HG03558 (cell line): ENCODE measurements around the gene RAB25.
A peak's percentile ranks its signal among the peaks of the same experiment; 100 is the strongest.
"Not testable (repeated sequence)": the region's sequence is repeated elsewhere in the genome, so short reads cannot be mapped to it uniquely, and the experiment has no call there.

Experiments
- ATAC-seq: cut with Tn5 transposase; IDR thresholded peaks from one replicate; pipeline ENCODE4 v1.9.1; 2021; ENCODE audit warnings: moderate number of reproducible peaks; ENCODE audit not compliant: unreplicated experiment; ENCODE audit errors: extremely low read depth

Gene RAB25

DNA sequence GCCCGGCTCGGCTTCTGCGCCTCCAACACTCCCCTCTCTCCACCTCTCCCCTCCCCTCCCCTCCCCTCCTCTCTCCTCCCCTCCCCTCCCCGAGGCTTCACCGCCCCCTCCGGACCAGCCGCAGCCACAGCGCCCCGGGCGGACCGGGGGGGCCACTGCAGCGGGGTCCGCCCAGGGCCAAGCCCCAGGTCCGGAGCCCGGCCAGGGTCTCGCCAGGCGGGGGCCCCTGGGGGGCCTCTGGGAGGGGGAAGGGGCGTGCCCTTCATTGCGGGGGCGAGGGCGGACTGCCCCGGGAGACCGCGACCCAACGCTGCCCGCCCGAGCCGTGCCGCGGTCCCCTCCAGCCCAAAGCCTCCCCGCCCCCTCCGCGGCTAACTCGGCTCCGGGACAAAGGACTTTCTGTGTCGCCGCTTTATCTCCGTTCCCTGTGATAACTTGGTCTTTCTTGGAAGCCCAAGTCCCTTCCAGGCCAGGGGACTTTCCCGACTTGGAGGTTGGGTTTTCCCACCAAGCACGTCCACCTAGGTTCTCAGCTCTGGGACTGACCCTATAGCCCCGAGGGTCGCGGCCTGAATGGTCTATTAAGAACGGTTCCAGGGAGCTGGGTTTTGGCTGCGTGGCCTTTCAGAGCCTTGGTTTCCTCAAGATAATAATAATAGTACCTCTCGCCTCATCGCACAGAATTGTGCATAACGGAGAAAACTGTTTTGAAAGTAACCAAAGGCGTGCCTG lies 7.0 kb upstream of the RAB25 start, which contains the start of gene UBQLN4:
Gene UBQLN4, minus strand, starts transcription at position 31 of the 732 bp plus-strand sequence. CDS start 97 bp downstream, outside the sequence.
- ATAC-seq, result no peak

DNA sequence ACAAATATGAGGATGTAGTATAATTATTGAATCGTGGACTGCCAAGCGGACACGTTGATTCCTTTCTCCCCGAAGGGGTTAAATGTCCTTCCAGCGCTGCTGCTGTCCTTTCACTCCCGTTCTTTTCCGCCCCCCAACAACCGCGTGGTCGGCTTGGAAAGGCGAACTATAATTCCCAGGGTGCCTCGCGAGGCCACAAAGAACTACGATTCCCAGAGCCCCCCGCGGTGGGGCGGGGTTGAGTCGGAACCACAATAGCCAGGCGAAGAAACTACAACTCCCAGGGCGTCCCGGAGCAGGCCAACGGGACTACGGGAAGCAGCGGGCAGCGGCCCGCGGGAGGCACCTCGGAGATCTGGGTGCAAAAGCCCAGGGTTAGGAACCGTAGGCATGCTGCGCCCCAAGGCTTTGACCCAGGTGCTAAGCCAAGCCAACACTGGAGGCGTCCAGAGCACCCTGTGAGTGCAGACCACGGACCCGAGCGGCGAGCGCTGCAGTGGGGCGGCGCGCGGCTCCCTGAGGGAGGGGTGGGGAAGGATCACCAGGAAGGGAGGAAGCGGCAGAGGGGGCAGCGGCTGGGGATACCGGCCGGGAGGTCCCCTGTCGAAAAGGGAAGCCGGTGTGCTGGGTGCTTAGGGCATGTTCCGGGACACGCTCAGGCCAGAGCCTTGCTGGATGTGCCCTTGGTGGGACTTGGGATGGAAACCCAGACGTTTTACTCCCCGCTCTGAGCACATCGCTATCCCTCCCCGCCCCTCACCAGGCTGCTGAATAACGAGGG lies 6.3 kb upstream of the RAB25 start, which contains the start of gene LAMTOR2:
Gene LAMTOR2, plus strand, starts transcription at position 283 of the 781 bp plus-strand sequence. Its CDS starts 108 bp downstream, at position 391.
- peak; percentile 60 for ATAC-seq

DNA sequence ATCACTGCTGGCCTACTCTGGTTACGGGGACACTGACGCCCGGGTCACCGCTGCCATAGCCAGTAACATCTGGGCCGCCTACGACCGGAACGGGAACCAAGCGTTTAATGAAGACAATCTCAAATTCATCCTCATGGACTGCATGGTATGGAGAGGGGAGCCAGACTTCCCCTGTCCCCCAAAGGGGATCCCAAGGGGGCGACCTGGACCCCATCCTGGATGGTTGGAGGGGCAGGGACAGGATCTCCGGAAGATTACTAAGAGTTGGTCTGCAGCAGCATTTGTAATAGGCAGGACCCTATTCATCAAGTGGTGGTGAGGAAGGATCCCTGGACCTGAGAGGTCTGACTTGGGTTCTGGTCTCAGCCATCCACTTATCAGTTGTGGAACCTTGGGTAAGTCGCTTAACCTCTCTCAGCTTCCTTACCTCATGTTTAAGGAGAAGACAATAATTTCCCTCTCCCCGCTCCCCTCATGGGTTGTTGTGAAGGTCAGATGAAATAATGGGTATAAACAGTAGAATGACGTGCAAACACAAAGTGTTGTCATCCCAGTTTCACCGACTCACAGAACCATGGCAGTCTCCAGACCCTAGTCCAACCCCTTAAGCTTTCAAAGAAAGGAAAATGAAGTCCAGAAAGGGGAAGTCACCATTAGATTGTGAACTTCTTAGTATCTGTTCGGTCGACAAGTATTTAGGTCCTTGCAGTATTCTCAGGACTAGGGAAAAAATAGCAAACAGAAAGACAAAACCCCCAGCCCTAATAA lies 5.5 kb upstream of the RAB25 start:
- no peak for ATAC-seq

DNA sequence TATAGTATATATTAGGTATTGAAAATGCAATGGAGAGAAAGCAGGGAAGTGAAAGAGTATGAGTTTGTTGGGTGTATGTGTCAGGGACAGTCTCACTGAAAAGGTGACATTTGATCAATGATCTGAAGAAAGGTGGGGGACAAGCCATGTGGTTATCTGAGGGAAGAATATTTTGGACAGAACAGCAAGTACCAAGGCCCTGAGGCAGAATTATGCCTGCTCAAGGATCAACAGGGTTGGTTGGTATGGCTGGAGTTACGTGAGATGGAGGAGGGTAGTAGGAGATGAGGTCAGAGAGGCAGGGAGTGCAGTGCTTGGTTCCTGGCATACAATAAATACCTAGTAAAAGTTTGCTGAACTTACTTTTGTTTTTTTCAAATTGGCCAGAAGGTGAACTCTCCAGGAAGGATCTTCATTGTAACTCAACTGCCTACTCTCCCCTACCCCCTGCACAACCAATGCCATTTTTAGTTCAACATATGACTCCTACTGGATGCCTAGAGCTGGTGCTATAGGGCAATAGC lies 4.6 kb upstream of the RAB25 start:
- no peak for ATAC-seq

DNA sequence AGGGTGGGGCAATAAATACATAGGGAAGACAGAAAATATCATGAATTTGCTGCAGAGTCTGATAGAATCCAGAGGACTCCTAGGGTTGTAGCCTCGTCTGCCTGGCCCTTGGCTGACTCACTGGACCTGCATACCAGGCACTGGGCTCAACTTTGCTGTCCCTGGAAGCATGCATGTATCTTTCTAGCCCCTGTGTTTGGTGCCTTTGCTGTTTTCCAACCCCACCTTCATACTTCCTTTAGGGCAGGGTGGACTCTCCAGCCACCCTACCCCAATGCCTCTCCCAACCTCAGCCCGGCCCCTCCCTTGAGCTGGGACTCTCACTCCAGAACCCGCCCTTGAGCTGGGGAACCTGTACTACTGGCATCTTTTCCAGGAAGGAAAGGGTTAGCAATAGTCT lies 1.2 kb downstream of the RAB25 start:
- no peak for ATAC-seq

DNA sequence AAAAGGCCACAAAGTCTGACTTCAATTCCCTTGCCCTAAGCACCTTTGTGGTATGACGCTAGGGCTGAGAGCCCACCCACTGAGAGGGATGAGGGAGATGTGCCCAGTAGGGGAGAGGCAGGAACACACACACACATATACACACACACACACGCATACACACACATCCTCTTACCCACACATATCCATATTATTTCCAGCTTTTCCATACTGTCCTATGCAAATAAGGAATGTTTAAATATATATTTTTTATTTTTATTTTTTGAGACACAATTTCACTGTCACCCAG lies 3.0 kb downstream of the RAB25 start:
- ATAC-seq, result no peak

GRCh38 chr1:156064615-156065014 lies 3.7 kb downstream of the RAB25 start:
- ATAC-seq, result no peak

- ATAC-seq, result no peak
These were observed 4.3 kb downstream of the RAB25 start for GRCh38 chr1:156065212-156065611.

GRCh38 chr1:156065871-156066270 lies 4.9 kb downstream of the RAB25 start:
- no peak for ATAC-seq

GRCh38 chr1:156067262-156067661 lies 6.3 kb downstream of the RAB25 start:
- no peak for ATAC-seq

DNA sequence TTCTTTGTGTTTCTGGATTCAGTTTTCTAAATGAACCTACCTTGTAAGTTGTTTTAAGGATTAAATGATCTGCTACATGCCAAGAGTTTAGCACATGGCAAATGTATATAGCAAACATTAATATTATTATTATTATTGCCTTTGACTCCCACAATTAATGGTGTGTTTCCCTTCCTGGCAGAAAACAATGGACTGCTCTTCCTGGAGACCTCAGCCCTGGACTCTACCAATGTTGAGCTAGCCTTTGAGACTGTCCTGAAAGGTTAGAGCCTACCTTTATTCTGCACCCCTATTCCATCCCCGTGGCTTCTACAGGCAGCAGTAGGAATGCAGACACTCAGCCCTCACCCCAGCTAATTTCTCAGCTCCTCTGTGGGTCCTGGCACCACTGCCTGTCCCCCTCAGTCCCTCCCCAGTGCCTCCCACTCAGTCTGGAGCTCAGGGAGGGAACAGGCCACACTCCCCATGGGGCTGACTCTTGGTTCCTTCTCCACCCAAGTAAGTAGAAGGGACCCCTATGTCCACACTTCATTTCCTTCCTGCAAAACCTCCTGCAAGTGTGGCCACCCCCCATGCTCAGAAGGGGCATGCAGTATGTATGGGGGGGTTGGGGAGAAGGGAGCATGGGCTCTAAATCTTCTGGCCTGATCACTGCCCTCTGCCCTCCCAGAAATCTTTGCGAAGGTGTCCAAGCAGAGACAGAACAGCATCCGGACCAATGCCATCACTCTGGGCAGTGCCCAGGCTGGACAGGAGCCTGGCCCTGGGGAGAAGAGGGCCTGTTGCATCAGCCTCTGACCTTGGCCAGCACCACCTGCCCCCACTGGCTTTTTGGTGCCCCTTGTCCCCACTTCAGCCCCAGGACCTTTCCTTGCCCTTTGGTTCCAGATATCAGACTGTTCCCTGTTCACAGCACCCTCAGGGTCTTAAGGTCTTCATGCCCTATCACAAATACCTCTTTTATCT lies 8.8 kb downstream of the RAB25 start:
- ATAC-seq, result no peak

- ATAC-seq, result no peak
These were observed 9.6 kb downstream of the RAB25 start for GRCh38 chr1:156070548-156070947.

- not testable (repeated sequence) for ATAC-seq
These were observed 10.4 kb downstream of the RAB25 start for GRCh38 chr1:156071332-156071816.

GRCh38 chr1:156072251-156072650 lies 11.3 kb downstream of the RAB25 start:
- ATAC-seq, result no peak

DNA sequence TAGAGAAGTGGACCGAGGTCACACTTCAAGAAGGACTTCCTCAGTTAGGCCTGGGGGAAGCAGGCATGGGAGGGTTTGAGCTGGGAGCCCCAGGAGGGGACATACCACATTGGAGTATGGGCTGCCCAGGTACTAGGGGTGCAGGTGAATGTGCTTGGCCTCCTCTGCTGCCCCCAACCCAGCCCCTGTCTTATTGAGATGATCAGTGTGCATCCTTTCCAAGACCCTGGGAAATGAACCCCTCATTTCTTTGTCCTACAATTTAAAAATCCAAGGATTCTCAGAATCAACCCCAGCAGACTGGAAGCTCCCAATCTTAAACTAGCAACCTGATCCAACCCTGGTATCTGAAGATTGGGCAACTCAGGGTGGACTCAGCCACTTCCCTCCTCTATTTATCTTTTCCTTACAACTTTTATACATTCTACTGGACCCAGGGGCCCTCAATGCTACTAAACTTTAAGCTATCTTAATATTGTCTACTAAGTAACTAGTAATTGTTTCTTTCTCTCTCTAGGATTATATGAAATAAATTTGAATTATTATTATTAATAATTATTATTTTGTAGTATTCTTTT lies 12.2 kb downstream of the RAB25 start:
- ATAC-seq, result no peak

DNA sequence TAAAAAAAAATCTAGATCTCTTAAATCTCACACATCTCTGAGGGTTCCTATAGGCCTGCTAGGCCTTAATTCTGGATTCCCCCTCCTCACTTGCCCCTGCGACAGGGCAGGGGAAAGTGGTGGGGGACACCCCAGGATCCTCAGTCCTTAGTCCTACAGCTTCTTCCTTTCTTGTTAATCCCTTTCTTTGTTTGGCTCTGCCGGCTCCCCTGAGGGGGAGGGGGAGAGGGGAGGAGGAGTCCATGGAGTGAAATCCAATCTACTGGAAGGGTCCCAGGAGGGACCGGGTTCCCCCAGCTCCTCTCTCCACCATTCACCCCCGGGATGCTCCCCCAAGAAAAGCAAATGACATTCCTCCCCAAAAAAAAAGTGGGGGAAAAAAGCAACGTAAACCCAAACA lies 12.8 kb downstream of the RAB25 start:
- no peak for ATAC-seq

- no peak for ATAC-seq
These were observed 13.7 kb downstream of the RAB25 start for GRCh38 chr1:156074661-156075060.

DNA sequence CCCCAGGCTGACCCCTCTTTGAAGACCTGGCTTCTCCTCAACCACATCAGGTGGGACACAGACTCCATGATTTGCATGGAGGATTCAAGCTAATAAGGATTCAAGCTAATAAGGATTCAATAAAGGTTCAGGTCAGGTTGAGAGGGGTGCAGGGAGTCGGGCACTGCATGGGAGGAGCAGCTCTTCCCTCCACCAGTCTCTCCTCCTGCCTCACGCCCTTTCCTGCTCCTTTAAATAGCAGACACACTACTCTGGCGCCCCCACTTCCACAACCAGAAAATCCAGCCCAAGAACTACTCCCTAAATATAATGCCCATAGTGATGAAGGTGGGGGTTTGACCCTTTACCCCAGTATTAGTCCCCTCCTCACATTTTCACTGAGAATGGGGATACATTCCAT lies 14.2 kb downstream of the RAB25 start:
- no peak for ATAC-seq

GRCh38 chr1:156075775-156076204 lies 14.8 kb downstream of the RAB25 start:
- no peak for ATAC-seq
